Bladder microvascular endothelial cell (primary cell): ENCODE measurements around the gene DMTF1. TPM values are rescaled to one million over a fixed set of nuclear protein-coding genes. Genes with fewer than 3 reads are reported as not detected.

Source experiments
- total RNA-seq: library from RNA; depleted of rRNA; stranded (reverse); fragments of >200 nt; gene quantifications from 2 replicates; pipeline ENCODE4 v1.2.3, GENCODE V29; 2014

Gene DMTF1
- total RNA-seq, result 27.2 and 142 TPM in 2 replicates

GRCh38 chr7:87152112-87152896, at the start of gene DMTF1:
DMTF1 (plus strand) TSS chr7:87152453; CDS start chr7:87164942, 12,489 bp downstream.

GRCh38 chr7:87219545-87220025, 67.3 kb downstream of the DMTF1 start, which contains the start of gene TMEM243:
TMEM243 (minus strand) TSS chr7:87219732; CDS start chr7:87219503, 229 bp downstream.

Other genes starting within 250 kb of the DMTF1 start
- gene ELAPOR2, start 92.8 kb upstream of the DMTF1 start, total RNA-seq, result 33.4 and 312 TPM in 2 replicates
- 16.0 and 26.1 TPM in 2 replicates for gene TMEM243, start 67.3 kb downstream of the DMTF1 start, total RNA-seq
- gene CROT, start 193.2 kb downstream of the DMTF1 start, total RNA-seq, result 4.0 and 6.4 TPM in 2 replicates